Measurements from ENCODE around the gene IRF8.

Gene IRF8

GRCh38 chr16:85909932-85910853 is 11.2 kb downstream of the IRF8 start:
- no peak overlapping the region for H3K4me2 ChIP-seq (ENCODE audit: low read length)
- no peaks in the 10 kb centered on the region for H3K4me1 ChIP-seq (ENCODE audit: control insufficient read depth, insufficient read depth, low read length)
- no peak overlapping the region for H3K9ac ChIP-seq (ENCODE audit: low read depth, low read length)
- H3K4me3 ChIP-seq (ENCODE audit: low read length): no peak overlapping the region
- H3K36me3 ChIP-seq (ENCODE audit: insufficient read depth, low read length): no peaks in the 10 kb centered on the region
- H3K27me3 ChIP-seq (ENCODE audit: control insufficient read depth, insufficient read depth, low read length): peaks cover 12% of the 10 kb centered on the region
- no peaks in the 10 kb centered on the region for H3K9me3 ChIP-seq (replicated peaks; ENCODE audit: low read length)

- Histone ChIP-seq H3K9ac (ENCODE audit: low read depth, low read length) (no peak overlapping the region), H3K4me2 (ENCODE audit: low read length) (no peak overlapping the region), H3K4me1 (ENCODE audit: control insufficient read depth, insufficient read depth, low read length) (no peaks in the 10 kb centered on the region), H3K27me3 (ENCODE audit: control insufficient read depth, insufficient read depth, low read length) (peaks cover 12% of the 10 kb centered on the region), H3K9me3 (replicated peaks; ENCODE audit: low read length) (no peaks in the 10 kb centered on the region), H3K4me3 (ENCODE audit: low read length) (no peak overlapping the region), H3K36me3 (ENCODE audit: insufficient read depth, low read length) (no peaks in the 10 kb centered on the region)
Measured at GRCh38 chr16:85910854-85911247, 11.9 kb downstream of the IRF8 start.

DNA sequence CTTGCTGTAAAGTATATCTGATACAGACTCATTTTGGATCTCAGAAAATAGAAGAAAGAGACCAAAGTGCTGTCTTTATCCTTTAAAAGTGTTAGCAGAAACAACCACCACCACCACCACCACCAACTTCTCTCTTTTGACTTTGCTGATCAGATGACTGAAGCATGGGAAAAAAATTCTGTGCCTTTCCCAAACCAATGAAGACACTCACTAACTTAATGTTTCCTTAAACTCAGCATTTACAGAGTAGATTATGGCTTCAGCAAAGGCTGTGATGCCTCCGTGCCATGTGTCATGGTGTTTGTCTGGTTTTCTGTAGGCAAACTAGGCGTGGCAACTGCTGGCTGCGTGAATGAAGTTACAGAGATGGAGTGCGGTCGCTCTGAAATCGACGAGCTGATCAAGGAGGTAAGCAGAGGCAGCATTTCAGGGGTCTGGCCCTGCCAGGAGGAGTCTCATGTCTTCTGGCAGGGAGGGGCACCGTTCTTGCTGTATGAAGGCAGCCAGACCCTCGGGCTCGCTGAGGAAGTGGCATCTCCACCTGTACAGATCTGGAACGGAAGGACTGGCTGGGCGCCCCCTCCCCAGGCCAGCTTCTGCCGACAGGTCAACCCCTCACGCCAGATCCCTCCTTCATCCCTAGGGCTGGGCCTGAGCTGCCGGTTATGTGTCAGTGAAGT is 12.4 kb downstream of the IRF8 start:
- Histone ChIP-seq H3K27me3 (ENCODE audit: control insufficient read depth, insufficient read depth, low read length) (peaks cover 12% of the 10 kb centered on the region), H3K9ac (ENCODE audit: low read depth, low read length) (no peak overlapping the region), H3K9me3 (replicated peaks; ENCODE audit: low read length) (no peaks in the 10 kb centered on the region), H3K4me3 (ENCODE audit: low read length) (no peak overlapping the region), H3K4me2 (ENCODE audit: low read length) (no peak overlapping the region), H3K4me1 (ENCODE audit: control insufficient read depth, insufficient read depth, low read length) (no peaks in the 10 kb centered on the region), H3K36me3 (ENCODE audit: insufficient read depth, low read length) (no peaks in the 10 kb centered on the region)

GRCh38 chr16:85912211-85912974 is 13.4 kb downstream of the IRF8 start:
- no peak overlapping the region for H3K9ac ChIP-seq (ENCODE audit: low read depth, low read length)
- H3K9me3 ChIP-seq (replicated peaks; ENCODE audit: low read length): no peaks in the 10 kb centered on the region
- H3K4me2 ChIP-seq (ENCODE audit: low read length): no peak overlapping the region
- H3K4me1 ChIP-seq (ENCODE audit: control insufficient read depth, insufficient read depth, low read length): no peaks in the 10 kb centered on the region
- H3K36me3 ChIP-seq (ENCODE audit: insufficient read depth, low read length): no peaks in the 10 kb centered on the region
- H3K4me3 ChIP-seq (ENCODE audit: low read length): no peak overlapping the region
- H3K27me3 ChIP-seq (ENCODE audit: control insufficient read depth, insufficient read depth, low read length): peaks cover 12% of the 10 kb centered on the region

DNA sequence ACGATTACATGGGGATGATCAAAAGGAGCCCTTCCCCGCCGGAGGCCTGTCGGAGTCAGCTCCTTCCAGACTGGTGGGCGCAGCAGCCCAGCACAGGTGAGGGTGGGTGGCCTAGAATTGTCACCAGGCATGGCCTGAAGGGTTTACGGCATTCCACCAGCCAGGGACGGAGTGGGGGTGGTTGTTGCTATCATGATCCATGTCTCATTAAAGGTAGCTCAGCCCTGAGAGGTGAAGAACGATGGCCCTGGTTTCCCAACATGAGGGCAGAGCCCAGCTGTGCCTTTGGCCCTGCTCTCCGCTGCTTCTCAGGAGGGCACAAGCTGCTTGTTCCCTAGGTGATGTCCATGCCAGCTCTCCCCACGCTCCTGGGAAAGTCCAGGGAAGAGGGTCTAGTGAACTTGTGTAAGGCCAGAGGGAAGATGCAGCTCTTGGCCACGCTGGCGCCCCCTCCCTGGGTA is 14.2 kb downstream of the IRF8 start:
- H3K27me3 ChIP-seq (ENCODE audit: control insufficient read depth, insufficient read depth, low read length): peaks cover 12% of the 10 kb centered on the region
- no peaks in the 10 kb centered on the region for H3K4me1 ChIP-seq (ENCODE audit: control insufficient read depth, insufficient read depth, low read length)
- H3K9ac ChIP-seq (ENCODE audit: low read depth, low read length): no peak overlapping the region
- H3K4me3 ChIP-seq (ENCODE audit: low read length): no peak overlapping the region
- no peaks in the 10 kb centered on the region for H3K9me3 ChIP-seq (replicated peaks; ENCODE audit: low read length)
- no peaks in the 10 kb centered on the region for H3K36me3 ChIP-seq (ENCODE audit: insufficient read depth, low read length)
- no peak overlapping the region for H3K4me2 ChIP-seq (ENCODE audit: low read length)

DNA sequence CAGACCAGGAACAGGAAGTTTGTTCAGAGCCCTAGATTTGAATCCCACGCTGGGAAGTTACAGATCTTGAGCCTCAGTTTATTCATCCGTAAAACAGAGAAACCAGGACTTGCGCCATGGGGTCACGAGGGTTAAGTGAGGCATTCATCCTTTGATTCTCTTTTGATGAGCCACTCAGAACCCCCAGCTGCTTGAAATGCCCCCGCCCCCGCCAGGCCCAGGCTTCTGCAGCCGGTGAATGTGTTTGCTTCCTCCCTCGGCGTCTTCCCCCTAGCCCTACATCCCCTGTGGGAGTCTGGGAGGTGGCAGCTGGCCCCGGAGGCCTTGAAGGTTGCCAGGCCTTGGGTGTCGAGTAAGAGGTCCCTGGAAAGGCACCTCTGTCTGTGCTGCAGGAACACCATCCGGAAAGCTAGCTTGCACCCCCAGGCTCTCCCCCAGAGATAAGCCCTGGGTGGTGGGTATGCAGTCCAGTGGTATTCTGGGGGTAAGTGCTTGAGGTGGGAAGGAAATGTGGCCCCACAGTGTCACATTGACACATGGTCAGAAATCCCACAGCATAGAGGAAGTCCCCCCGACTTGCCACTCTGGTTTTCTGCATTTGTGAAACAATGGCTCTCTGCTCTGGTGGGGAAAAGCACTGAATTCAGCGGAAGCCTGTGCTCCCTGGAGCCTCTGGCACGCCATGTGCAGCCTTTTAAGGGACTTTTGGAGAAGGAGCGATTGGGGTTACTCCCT is 14.9 kb downstream of the IRF8 start:
- H3K27me3 ChIP-seq (ENCODE audit: control insufficient read depth, insufficient read depth, low read length): peaks cover 12% of the 10 kb centered on the region
- no peak overlapping the region for H3K9ac ChIP-seq (ENCODE audit: low read depth, low read length)
- H3K4me1 ChIP-seq (ENCODE audit: control insufficient read depth, insufficient read depth, low read length): no peaks in the 10 kb centered on the region
- no peaks in the 10 kb centered on the region for H3K9me3 ChIP-seq (replicated peaks; ENCODE audit: low read length)
- no peak overlapping the region for H3K4me2 ChIP-seq (ENCODE audit: low read length)
- no peak overlapping the region for H3K4me3 ChIP-seq (ENCODE audit: low read length)
- H3K36me3 ChIP-seq (ENCODE audit: insufficient read depth, low read length): no peaks in the 10 kb centered on the region

DNA sequence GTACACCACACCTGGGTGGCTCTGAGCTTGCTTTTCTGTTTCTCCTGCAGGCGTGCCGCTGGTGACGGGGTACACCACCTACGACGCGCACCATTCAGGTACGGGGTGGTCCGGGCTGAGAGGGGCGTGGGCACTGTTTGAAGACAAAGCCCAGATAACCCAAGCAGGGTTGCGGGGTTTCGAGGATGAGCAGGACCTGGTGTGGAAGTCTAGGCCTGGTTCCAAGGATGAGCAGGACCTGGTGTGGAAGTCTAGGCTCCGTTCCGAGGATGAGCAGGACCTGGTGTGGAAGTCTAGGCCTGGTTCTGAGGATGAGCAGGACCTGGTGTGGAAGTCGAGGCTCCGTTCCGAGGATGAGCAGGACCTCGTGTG is 15.4 kb downstream of the IRF8 start:
- no peak overlapping the region for H3K9ac ChIP-seq (ENCODE audit: low read depth, low read length)
- H3K4me2 ChIP-seq (ENCODE audit: low read length): no peak overlapping the region
- H3K4me3 ChIP-seq (ENCODE audit: low read length): no peak overlapping the region
- H3K4me1 ChIP-seq (ENCODE audit: control insufficient read depth, insufficient read depth, low read length): no peaks in the 10 kb centered on the region
- no peaks in the 10 kb centered on the region for H3K9me3 ChIP-seq (replicated peaks; ENCODE audit: low read length)
- H3K36me3 ChIP-seq (ENCODE audit: insufficient read depth, low read length): no peaks in the 10 kb centered on the region
- H3K27me3 ChIP-seq (ENCODE audit: control insufficient read depth, insufficient read depth, low read length): peaks cover 12% of the 10 kb centered on the region

GRCh38 chr16:85915125-85915845 is 16.3 kb downstream of the IRF8 start:
- Histone ChIP-seq H3K36me3 (ENCODE audit: insufficient read depth, low read length) (no peaks in the 10 kb centered on the region), H3K4me2 (ENCODE audit: low read length) (no peak overlapping the region), H3K9ac (ENCODE audit: low read depth, low read length) (no peak overlapping the region), H3K4me3 (ENCODE audit: low read length) (no peak overlapping the region), H3K9me3 (replicated peaks; ENCODE audit: low read length) (no peaks in the 10 kb centered on the region), H3K27me3 (ENCODE audit: control insufficient read depth, insufficient read depth, low read length) (peaks cover 12% of the 10 kb centered on the region), H3K4me1 (ENCODE audit: control insufficient read depth, insufficient read depth, low read length) (no peaks in the 10 kb centered on the region)

GRCh38 chr16:85916141-85916890 is 17.4 kb downstream of the IRF8 start:
- H3K4me3 ChIP-seq (ENCODE audit: low read length): no peak overlapping the region
- H3K4me1 ChIP-seq (ENCODE audit: control insufficient read depth, insufficient read depth, low read length): no peaks in the 10 kb centered on the region
- no peak overlapping the region for H3K4me2 ChIP-seq (ENCODE audit: low read length)
- peaks cover 10% of the 10 kb centered on the region for H3K27me3 ChIP-seq (ENCODE audit: control insufficient read depth, insufficient read depth, low read length)
- no peaks in the 10 kb centered on the region for H3K36me3 ChIP-seq (ENCODE audit: insufficient read depth, low read length)
- no peaks in the 10 kb centered on the region for H3K9me3 ChIP-seq (replicated peaks; ENCODE audit: low read length)
- H3K9ac ChIP-seq (ENCODE audit: low read depth, low read length): no peak overlapping the region

GRCh38 chr16:85917012-85917411 is 18.1 kb downstream of the IRF8 start:
- no peak overlapping the region for H3K9ac ChIP-seq (ENCODE audit: low read depth, low read length)
- H3K36me3 ChIP-seq (ENCODE audit: insufficient read depth, low read length): no peaks in the 10 kb centered on the region
- no peaks in the 10 kb centered on the region for H3K9me3 ChIP-seq (replicated peaks; ENCODE audit: low read length)
- peaks cover 4% of the 10 kb centered on the region for H3K27me3 ChIP-seq (ENCODE audit: control insufficient read depth, insufficient read depth, low read length)
- H3K4me1 ChIP-seq (ENCODE audit: control insufficient read depth, insufficient read depth, low read length): no peaks in the 10 kb centered on the region
- H3K4me3 ChIP-seq (ENCODE audit: low read length): no peak overlapping the region
- no peak overlapping the region for H3K4me2 ChIP-seq (ENCODE audit: low read length)

Measured in skeletal muscle satellite cell (primary cell).